C1 segment of cervical spinal cord (tissue), 14 donors: ENCODE measurements around the gene ASAP2.

Source experiments
- DNase-seq, 14 donors: peaks; one replicate each; lab custom pipeline; 2025; lab: John Stamatoyannopoulos, UW

The ASAP2 gene

DNA sequence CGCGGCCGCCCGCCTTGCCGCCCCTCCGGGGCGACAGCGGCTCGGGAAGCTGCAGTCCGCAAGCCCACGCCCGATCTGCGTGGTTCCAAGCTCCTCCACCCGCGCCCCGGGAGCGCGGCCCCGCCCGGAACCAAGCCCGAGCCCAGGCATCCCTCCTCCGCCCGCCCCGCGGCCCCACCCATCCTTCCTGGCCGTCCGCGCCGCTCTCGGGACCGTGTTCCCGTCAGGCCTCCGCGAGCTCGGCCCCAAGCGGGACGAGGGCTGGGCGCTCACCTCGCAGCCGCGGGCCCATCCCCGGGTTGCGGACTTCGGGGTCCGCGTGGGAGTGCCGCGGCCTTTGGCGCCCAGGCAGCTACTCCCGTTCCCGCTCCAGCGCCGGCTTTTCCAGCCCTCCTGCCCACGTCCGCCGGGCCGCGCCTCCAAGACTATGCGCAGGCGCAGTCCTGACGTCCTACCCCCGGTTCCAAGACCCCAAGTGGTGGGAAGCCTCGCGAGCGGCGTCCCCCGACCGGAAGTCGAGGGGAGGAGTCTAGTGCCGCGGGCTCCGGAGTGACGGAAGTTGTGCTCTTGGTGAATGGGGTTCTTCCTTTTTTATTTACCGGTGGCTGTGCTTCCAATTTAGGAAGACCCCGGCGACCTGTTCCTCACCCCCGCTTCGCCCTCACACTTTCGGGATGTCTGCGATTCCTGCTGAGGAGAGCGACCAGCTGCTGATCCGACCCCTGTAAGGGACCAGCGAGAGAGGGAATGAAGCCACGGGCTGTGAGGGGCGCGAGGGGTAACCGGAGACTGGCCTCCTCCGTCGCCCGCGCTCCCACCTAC is 216.7 kb downstream of the ASAP2 start, which contains the start of the genes CPSF3 and ITGB1BP1:
CPSF3 (plus strand) TSS at position 555 of the 822 bp plus-strand sequence; CDS start at position 675, 120 bp downstream.
ITGB1BP1 (minus strand) TSS at position 429 of the 822 bp plus-strand sequence. CDS start 4,831 bp downstream, outside the sequence.
- DNase-seq, result peak; percentile 65 to 99 (median 96)

DNA sequence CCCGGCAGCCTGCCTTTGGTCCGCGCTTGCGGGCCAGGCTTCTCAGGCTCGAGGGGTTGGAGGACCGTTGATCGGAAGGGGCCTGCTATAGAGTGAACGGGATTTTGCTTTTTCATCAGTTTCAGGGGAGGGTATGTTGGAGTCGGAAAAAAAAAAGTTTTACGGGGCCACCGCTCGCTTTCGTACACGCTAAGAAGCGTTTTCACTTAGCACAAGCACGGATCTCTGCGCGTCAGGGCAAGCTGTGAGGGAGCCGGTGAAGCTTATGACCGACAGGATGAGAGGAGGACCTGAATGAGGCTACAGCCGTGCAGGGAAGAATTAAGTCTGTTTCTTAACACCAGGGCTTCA is 217.3 kb downstream of the ASAP2 start:
- DNase-seq, result no peak

DNA sequence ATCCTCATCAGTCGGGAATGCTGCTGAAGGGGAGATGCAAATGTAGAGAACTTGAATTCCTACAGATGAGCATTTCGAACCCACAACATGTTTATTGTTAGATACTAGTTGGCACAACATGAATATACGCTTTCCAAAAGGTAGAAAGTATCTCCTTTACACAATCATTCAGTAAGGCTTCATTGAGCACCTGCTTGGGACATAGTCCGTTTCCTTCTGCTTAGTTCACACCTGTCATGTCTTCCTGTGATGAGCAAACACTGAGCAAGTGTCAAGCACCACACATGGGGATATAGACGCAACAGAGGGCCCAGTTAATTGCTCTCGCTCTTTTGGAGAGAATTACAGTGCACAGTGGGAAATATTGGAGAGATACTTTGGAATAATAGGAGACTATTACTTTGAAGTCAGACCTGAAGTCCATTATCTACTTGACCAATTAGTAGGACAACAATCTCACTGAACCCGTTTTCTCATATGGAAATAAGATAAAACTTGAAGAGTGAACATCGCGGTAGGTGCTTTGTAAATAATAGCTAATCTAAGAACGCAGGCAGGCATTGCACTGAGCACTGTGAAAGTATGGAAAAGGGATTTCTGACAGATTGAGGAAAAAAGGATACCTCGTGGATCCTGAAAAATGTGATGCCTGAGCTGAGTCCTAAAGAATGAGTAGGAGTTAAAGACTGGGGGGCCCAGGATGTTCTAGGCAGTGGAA is 218.0 kb downstream of the ASAP2 start:
- no peak for DNase-seq

DNA sequence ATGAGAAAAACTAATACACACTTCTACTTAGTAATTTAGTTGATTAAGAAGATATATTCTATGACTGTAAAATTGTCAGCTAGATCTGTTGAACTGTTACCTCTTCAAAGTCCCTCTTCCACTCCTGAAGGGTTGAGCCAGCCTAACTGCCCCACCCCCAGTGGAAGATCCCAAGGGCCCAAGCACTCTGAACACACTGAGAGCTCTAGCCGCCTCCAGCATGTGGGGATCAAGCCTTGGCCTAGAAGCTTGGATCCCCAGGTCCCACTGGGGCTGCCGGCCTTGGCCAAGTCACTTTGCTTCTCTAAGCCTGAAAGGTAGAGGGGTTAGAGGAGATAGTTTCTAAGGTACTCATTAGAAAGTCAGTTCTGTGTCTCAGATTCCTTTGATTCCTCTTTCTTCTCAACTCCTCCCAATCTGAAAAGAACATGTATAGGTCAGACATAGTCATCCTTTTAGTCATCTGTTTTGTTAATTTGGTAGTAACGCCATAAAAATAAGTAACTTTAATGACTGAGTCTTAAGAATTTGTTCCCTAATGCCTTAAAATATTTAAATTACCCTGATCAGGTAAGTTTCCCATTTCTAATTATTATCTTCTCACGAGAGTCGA is 222.5 kb downstream of the ASAP2 start:
- DNase-seq, result no peak

DNA sequence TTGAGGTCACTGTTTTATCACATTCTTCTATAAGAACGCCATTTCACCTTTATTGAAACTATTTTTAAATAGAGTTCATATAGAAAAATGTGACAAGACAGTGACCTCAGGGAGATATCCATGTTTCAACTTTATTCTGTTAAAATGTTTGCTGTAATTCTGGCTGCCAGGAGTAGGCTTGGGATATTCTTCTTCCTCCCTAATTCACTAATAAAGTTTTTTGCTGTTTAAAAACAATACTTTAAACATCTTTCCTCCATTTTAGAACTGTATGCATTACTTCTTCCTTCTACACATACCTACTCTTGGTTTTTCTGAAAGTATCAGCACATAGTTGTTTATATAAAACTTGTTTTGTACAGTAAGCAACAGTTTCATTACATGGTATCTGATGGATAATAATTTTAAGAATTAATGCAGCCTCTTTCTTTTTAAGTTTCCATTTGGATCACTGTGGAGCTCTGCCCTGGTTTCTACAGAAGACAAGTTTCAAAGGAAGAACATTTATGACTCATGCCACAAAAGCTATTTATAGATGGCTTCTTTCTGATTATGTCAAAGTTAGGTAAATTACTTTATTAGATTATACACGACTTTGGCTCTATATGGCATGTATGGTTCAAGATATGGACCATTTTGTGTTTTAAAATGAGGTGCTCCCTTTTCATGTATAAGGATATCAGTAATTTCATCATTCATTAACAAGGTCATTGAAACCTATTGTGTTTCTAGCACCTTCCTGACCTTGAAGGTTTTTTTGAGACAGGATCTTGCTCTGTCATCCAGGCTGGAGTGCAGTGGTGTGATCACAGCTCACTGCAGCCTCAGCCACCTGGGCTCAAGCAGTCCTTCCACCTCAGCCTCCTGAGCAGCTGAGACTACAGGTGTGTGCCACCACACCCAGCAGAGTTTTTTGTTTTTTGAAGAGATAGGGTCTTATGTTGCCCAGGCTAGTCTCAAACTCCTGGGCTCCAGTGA is 224.0 kb downstream of the ASAP2 start:
- DNase-seq, result no peak

DNA sequence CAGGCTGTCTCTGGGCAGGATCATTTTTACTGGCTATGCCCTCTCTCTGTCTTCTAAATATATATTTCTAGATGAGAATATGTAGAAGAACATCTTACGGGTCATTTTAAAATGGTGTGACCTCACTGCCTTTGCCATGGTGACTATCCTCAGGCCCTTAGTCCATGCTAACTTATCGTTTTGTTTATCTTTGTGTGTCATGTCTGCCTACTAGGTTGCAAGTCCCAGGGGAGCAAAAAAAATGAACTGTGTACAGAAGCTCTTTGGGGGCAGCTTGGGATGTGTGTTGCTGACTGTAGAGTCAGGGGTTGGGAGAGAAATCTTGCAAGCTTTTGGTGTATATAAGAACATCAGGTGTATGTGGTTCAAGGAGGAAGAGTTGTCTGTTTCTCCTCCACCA is 227.9 kb downstream of the ASAP2 start:
- DNase-seq, result no peak

DNA sequence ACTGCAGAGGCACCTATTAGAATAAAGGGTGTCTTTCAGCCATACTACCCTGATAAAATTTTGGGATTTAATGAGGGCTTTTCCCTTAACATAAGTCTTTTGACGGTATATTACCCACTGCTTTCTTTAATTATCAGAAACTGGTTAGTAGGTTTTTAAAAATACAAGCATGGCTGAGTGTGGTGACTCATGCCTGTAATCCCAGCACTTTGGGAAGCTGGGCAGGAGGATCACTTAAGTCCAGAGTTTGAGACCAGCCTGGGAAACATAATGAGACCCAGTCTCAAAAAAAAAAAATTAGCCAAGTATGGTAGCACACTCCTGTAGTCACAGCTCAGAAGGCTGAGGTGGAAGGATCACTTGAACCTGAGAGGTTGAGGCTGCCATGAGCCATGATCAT is 232.9 kb downstream of the ASAP2 start:
- no peak for DNase-seq

DNA sequence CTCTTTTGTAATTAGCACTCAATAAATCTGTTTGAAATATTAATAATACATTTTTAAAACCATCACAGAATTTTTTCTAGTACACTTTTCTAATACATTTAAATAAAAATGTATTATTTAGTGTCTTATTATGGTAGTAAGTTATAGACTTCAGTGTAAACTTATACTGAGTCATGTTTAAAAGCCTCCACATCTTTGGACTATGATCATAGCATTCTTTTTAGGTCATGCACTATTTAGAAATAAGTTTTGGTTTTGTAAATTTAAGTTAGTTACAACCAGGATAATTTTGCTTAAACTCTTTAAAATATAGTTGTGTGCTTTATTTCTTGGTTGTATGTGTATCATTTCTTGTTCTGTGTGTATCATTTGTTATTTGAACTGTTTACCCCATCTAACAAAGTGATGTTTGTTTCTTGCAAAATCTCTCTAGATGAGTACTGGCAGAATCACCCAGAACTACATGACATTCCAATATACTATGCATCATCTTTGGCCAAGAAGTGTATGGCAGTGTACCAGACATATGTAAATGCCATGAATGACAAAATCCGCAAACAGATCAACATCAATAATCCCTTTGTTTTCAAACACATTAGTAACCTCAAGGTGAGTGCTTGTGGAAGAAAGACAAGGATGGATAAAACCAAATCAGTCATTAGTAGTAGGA is 233.6 kb downstream of the ASAP2 start:
- no peak for DNase-seq

DNA sequence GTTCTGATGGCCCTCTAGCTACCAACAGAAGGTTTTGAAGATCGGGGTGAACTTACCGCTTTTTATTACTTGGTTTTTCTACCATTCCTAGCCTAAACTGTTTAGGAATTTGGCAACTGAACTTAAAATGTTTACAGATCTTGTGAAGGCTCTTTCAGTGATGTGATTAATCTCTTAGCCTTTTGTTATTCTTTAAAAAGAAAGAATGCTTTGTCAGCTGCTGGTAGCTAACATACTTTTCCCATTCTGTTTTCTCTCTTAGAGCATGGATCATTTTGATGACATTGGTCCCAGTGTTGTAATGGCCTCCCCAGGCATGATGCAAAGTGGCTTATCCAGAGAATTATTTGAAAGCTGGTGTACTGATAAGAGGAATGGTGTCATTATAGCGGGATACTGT is 234.9 kb downstream of the ASAP2 start:
- DNase-seq, result peak in 1 of 14 donors; percentile 2

DNA sequence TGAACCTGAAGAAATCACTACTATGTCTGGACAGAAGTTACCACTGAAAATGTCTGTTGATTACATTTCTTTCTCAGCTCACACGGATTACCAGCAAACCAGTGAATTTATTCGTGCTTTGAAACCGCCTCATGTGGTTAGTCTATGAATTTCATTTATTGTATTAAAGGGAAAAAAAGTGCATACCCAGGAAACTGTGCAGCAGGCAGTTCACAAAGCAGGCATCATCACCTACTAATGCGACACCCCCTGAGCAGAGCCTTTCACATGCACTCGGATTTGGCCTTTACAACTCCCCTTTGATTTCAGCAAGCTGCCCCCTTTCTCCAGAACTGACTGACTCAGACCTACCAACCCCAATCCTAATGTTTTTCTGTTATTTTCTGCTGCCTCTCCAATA is 236.9 kb downstream of the ASAP2 start:
- no peak for DNase-seq

DNA sequence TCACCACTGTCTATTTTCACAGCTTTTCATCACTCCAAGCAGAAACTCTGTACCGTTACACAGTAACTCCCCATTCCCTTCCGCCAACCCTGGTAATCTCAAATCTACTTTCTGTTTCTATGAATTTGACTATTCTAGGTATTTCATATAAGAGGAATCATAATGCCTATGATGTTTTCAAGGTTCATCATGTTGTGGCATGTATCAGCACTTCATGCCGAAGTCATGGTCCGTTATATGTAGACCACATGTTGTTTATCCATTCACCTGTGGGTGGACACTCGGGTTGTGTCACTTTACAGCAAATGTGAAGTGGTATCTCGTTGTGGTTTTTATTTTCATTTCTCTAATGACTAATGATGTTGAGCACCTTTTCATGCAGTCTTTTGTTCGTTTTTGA is 238.5 kb downstream of the ASAP2 start:
- DNase-seq, result no peak

DNA sequence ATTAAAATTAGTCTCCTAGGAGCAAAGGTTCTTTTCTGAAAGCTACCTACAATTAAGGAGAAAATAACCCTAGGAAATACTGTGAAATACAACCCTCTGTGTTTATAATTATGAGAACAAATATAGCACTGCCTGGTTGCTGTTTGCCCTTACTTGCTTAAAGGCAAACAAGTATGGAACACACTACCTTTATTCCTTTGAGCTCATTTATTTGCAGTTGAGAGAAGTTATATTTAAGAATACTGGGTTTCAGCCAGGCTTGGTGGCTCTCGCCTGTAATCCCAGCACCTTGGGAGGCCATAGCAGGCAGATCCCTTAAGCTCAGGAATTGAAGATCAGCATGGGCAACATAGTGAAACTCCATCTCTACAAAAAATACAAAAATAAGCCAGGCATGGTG is 244.6 kb downstream of the ASAP2 start:
- DNase-seq, result no peak
